ENCODE measurements around the gene ZNF507.
"Not testable (repeated sequence)": the region's sequence is repeated elsewhere in the genome, so short reads cannot be mapped to it uniquely, and the experiment has no call there.

The ZNF507 gene

DNA sequence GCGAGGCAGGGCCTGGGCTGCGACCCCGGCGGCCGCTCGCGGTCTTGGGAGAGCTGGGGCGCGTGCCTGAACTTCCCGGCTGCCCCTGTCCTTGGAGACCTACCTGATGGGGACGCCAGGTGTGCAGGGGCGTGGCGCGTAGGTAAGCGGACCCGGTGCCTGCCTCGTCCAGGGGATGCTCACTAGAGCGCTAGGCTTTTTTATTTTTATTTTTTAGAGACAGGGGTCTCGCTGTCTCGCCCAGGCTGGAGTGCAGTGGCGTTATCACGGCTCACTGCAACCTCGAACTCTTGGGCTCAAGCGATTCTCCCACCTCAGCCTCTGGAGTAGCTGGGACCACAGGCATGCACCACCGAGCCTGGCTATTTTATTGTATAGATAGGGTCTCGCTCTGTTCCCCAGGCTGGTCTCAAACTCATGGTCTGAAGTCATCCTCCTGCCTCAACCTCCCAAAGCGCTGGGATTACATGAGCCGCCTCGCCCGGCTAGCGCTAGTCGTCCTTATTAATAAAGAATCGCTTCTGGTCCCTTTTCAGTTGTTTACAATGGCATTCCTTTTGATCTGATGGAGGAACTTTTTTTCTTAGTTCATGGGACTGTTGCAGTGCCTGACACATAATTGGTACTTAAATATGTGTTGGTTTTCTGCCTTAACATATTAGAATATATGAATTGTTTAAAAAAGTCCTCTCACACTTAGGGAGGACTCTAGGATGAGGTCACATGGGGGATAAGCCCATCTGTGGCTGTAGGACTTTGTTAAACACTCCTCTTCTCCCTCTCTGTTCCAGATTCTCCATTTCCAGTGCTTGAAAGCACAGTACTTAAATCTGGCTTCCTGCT, 61.0 kb downstream of the ZNF507 start:
- in situ Hi-C loops (cut with MboI; ENCODE audit: low sequenced_read_pairs) = no loop called here

- in situ Hi-C loops (cut with MboI; ENCODE audit: low sequenced_read_pairs) = no loop called here
These were observed 61.9 kb downstream of the ZNF507 start for GRCh38 chr19:32407004-32407992.

DNA sequence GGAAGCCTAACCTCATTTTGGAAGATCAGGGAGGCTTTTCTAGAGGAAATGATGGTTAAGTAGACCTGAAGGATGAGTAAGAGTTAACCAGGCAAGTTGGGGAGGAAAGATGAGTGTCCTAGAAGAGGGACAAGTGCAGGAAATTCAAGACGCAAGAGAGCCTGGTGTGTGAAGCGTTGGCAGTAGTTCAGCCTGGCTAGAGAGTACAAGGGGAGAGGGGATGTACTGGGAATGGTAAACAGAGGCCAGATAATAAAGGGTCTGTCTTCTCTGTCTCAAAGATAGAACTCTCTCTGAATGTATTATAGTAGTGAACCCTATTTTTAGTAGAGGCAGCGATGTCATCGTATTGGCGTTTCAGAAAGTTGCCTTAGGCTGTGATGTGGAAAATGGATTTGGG, 69.8 kb downstream of the ZNF507 start:
- in situ Hi-C loops (cut with MboI; ENCODE audit: low sequenced_read_pairs) = no loop called here

- in situ Hi-C loops (cut with MboI; ENCODE audit: low sequenced_read_pairs) = no loop called here
These were observed 70.3 kb downstream of the ZNF507 start for GRCh38 chr19:32415669-32416068.

DNA sequence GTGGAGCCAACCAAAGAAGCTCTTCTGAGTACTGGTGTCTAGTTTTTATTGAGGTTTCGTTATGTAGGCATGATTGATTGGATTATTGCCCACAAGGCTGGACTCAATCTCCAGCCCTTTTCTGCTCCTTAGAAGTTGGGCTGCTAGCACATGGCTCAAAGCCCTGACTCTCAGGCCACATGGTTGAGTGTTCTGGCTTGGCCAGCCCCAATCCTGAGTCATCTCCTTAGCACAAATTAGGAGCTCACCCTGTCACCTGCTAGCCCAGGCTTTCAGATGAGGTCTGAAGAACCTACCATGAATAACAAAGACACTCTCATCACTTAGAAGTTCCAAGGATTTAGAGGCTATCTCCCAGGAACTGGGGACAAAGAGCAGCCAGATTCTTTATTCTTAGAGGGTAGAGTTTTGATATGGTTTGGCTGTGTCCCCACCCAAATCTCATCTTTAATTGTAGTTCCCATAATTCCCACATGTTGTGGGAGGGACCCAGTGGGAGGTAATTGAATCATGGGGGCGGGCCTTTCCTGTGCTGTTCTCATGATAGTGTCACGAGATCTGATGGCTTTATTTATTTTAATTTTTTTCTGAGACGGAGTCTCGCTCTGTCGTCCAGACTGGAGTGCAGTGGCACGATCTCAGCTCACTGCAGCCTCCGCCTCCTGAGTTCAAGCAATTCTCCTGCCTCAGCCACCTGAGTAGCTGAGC, 71.5 kb downstream of the ZNF507 start:
- in situ Hi-C loops (cut with MboI; ENCODE audit: low sequenced_read_pairs) = no loop called here

DNA sequence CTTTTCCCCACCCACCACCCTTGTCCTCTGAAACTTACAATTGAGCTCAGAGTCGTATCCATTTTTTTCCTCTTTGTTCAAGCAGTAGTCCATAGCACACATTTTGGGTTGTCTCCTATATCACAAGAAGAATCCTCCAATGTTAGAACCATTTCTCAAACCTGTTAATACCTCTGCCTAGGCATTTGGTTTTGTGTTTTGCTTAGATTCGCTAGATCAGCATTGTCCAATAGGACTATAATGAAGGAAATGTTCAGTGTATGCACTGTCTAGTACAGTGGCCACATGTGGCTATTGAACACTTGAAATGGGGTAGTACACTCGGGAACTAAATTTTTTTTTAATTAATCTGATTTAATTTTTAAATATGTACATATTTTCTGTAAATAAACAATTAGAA, 72.7 kb downstream of the ZNF507 start:
- in situ Hi-C loops (cut with MboI; ENCODE audit: low sequenced_read_pairs) = no loop called here

DNA sequence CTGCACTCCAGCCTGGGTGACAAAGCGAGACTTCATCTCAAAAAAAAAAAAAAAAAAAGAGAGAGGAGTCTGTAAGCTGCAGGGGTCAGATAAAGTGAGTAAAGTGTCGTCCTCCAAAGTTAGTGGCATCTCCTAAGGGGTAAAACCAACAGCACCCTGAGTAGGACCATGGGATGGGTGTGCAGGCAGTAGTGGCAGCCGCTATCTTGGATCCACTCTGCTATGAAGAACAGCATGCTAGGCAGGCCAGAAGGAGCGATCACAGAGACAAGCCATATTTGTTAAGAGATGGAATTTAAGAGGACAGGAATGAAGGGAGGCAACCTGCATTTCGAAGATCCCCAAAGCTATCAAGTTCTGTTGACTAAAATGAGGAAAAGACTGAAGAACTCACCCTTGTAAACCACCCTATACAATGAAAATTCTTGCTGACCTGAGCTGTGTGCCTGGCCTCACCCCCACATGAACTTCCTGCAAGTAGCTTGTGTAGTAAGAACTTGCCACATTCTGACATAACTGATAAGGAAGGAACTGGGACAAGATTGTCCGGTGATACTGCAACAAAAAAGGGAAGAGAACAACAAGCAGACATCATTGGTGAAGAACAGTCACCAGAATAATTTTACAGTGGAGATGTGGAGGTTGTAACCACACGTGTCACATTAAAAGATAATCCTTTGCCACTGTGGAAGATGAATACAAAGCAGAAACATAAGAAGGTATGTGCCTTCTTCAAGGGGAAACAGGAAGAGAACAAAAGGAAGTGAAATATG, 76.4 kb downstream of the ZNF507 start:
- in situ Hi-C loops (cut with MboI; ENCODE audit: low sequenced_read_pairs) = no loop called here

DNA sequence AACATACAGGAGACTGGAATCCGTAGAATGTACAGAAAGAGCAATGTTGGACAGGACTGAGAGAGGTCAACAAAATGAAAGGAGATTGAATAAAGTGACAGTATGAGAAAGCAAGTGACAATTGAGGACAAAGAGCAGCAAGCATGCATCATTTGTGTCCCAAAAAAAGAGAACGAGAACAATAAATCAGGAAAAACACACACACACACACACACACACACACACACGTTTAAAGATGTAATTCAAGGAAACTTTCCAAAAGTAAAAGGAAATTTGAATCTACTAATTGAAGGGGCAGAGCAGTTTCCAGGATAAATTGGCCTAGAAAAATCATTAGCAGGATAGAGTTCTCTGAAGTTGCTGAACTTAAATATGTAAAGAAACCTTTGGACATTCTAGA, 77.0 kb downstream of the ZNF507 start:
- in situ Hi-C loops (cut with MboI; ENCODE audit: low sequenced_read_pairs) = no loop called here

GRCh38 chr19:32423944-32424343, 78.5 kb downstream of the ZNF507 start:
- in situ Hi-C loops (cut with MboI; ENCODE audit: low sequenced_read_pairs) = not testable (repeated sequence)

DNA sequence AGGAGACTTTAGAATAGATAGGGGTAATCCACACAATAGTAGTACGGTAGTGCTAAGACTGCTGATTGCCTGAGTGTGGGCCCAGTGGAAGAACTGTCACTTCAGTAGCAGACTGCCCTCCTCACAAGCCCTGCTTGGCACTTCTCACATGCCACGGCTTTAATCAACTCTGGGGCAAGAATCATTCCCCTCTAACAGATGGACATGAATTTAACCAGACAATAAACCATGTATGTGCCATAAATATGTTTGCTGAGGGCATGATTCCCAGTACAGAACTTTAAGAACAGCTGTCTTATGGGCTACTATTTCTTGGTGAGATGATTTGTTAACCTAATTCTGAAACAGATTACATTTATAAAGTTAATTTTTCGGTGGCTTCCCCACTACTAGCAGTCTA, 82.1 kb downstream of the ZNF507 start:
- in situ Hi-C loops (cut with MboI; ENCODE audit: low sequenced_read_pairs) = no loop called here

GRCh38 chr19:32436692-32437091, 91.3 kb downstream of the ZNF507 start:
- in situ Hi-C loops (cut with MboI; ENCODE audit: low sequenced_read_pairs) = no loop called here

- in situ Hi-C loops (cut with MboI; ENCODE audit: low sequenced_read_pairs) = no loop called here
These were observed 91.7 kb downstream of the ZNF507 start for GRCh38 chr19:32437096-32437495.
